ENCODE results near the gene PTPN3.

The PTPN3 gene

GRCh38 chr9:109421026-109421970 is 76.8 kb downstream of the PTPN3 start:
- DNase-seq, result no peak

- DNase-seq, result no peak
Observed at GRCh38 chr9:109419531-109419930, 78.6 kb downstream of the PTPN3 start.

GRCh38 chr9:109418827-109419226 is 79.3 kb downstream of the PTPN3 start:
- DNase-seq, result no peak

- DNase-seq, result no peak
Observed at GRCh38 chr9:109417585-109418544, 80.2 kb downstream of the PTPN3 start.

GRCh38 chr9:109417054-109417453 is 81.1 kb downstream of the PTPN3 start:
- no peak for DNase-seq

- DNase-seq, result no peak
Observed at GRCh38 chr9:109416135-109416706, 81.9 kb downstream of the PTPN3 start.

GRCh38 chr9:109414125-109414785 is 83.9 kb downstream of the PTPN3 start:
- DNase-seq, result no peak

GRCh38 chr9:109411798-109412352 is 86.2 kb downstream of the PTPN3 start:
- DNase-seq, result no peak

- no peak for DNase-seq
Observed at GRCh38 chr9:109411069-109411761, 86.9 kb downstream of the PTPN3 start.

- DNase-seq, result no peak
Observed at GRCh38 chr9:109409773-109410397, 88.2 kb downstream of the PTPN3 start.

GRCh38 chr9:109408759-109409462 is 89.2 kb downstream of the PTPN3 start:
- no peak for DNase-seq

GRCh38 chr9:109403766-109404320 is 94.3 kb downstream of the PTPN3 start:
- DNase-seq, result no peak

GRCh38 chr9:109403116-109403515 is 95.0 kb downstream of the PTPN3 start:
- no peak for DNase-seq

GRCh38 chr9:109401990-109402318 is 96.2 kb downstream of the PTPN3 start:
- DNase-seq, result no peak

- DNase-seq, result peak; percentile 46
Observed at GRCh38 chr9:109401169-109401989, 96.7 kb downstream of the PTPN3 start.

GRCh38 chr9:109399258-109399767 is 98.8 kb downstream of the PTPN3 start:
- DNase-seq, result no peak

- no peak for DNase-seq
Observed at GRCh38 chr9:109391176-109391575, 106.9 kb downstream of the PTPN3 start.

- no peak for DNase-seq
Observed at GRCh38 chr9:109387856-109388255, 110.3 kb downstream of the PTPN3 start.

GRCh38 chr9:109387206-109387605 is 110.9 kb downstream of the PTPN3 start:
- DNase-seq, result no peak
